ENCODE data around the gene PLEKHA1.

Gene PLEKHA1

GRCh38 chr10:122422266-122422989, 47.9 kb downstream of the PLEKHA1 start:
- DNase-seq (ENCODE audit: low read depth) = no peak

- no peak for DNase-seq (ENCODE audit: low read depth)
Observed at GRCh38 chr10:122424059-122424458, 49.6 kb downstream of the PLEKHA1 start.

GRCh38 chr10:122426829-122427228, 52.3 kb downstream of the PLEKHA1 start:
- no peak for DNase-seq (ENCODE audit: low read depth)

- DNase-seq (ENCODE audit: low read depth) = no peak
Observed at GRCh38 chr10:122427280-122427679, 52.8 kb downstream of the PLEKHA1 start.

GRCh38 chr10:122435212-122435827, 60.8 kb downstream of the PLEKHA1 start:
- DNase-seq (ENCODE audit: low read depth) = no peak

- DNase-seq (ENCODE audit: low read depth) = no peak
Observed at GRCh38 chr10:122441961-122442360, 67.5 kb downstream of the PLEKHA1 start.

- no peak for DNase-seq (ENCODE audit: low read depth)
Observed at GRCh38 chr10:122445469-122445868, 71.0 kb downstream of the PLEKHA1 start.

- no peak for DNase-seq (ENCODE audit: low read depth)
Observed at GRCh38 chr10:122445904-122446303, 71.4 kb downstream of the PLEKHA1 start.

GRCh38 chr10:122446668-122447423, 72.3 kb downstream of the PLEKHA1 start:
- no peak for DNase-seq (ENCODE audit: low read depth)

GRCh38 chr10:122448600-122448999, 74.1 kb downstream of the PLEKHA1 start:
- DNase-seq (ENCODE audit: low read depth) = no peak

- DNase-seq (ENCODE audit: low read depth) = no peak
Observed at GRCh38 chr10:122449153-122449552, 74.6 kb downstream of the PLEKHA1 start.

GRCh38 chr10:122450353-122450990, 76.0 kb downstream of the PLEKHA1 start:
- DNase-seq (ENCODE audit: low read depth) = no peak

- DNase-seq (ENCODE audit: low read depth) = no peak
Observed at GRCh38 chr10:122454071-122454470, 79.6 kb downstream of the PLEKHA1 start.

GRCh38 chr10:122454603-122455080, 80.1 kb downstream of the PLEKHA1 start, which contains the start of gene ARMS2:
TSS of gene ARMS2 (plus strand) at chr10:122454653. CDS start at chr10:122454728, 75 bp downstream.
- DNase-seq (ENCODE audit: low read depth) = no peak

GRCh38 chr10:122455376-122456079, 81.0 kb downstream of the PLEKHA1 start:
- no peak for DNase-seq (ENCODE audit: low read depth)

GRCh38 chr10:122457934-122458333, 83.4 kb downstream of the PLEKHA1 start:
- no peak for DNase-seq (ENCODE audit: low read depth)

GRCh38 chr10:122458693-122459092, 84.2 kb downstream of the PLEKHA1 start:
- DNase-seq (ENCODE audit: low read depth) = no peak

- DNase-seq (ENCODE audit: low read depth) = no peak
Observed at GRCh38 chr10:122459561-122460273, 85.2 kb downstream of the PLEKHA1 start.

- no peak for DNase-seq (ENCODE audit: low read depth)
Observed at GRCh38 chr10:122460891-122461293, 86.4 kb downstream of the PLEKHA1 start.

GRCh38 chr10:122461367-122461728, 86.8 kb downstream of the PLEKHA1 start, which contains the start of gene HTRA1:
TSS of gene HTRA1 (plus strand) at chr10:122461553. CDS start at chr10:122461653, 100 bp downstream.
- DNase-seq (ENCODE audit: low read depth) = no peak
